K562 (cell line): ENCODE results near the gene LY6G6C. TPM values are rescaled to one million over a fixed set of nuclear protein-coding genes. Genes with fewer than 3 reads are reported as not detected.

Experiments used
- C11orf30 ChIP-seq: fragments of 450-650 bp; IDR thresholded peaks from 2 replicates; pipeline ENCODE4 v1.6.1; 2016; ENCODE audit warnings: low read depth, mild to moderate bottlenecking
- HDAC2 ChIP-seq: fragments of 450-650 bp; IDR thresholded peaks from 2 replicates; pipeline ENCODE4 v1.6.1; 2016; ENCODE audit warnings: mild to moderate bottlenecking
- KLF13 ChIP-seq: fragments of 450-650 bp; IDR thresholded peaks from 2 replicates; pipeline ENCODE4 v1.6.1; 2016; ENCODE audit warnings: missing genetic modification characterization, low read depth, mild to moderate bottlenecking, missing compliant biosample characterization, moderate library complexity, borderline replicate concordance
- L3MBTL2 ChIP-seq: fragments of 450-650 bp; IDR thresholded peaks from 2 replicates; pipeline ENCODE4 v1.6.1; 2016; ENCODE audit warnings: mild to moderate bottlenecking, moderate library complexity
- TCF7 ChIP-seq: sonication (generic); IDR thresholded peaks from 2 replicates; pipeline ENCODE4 v1.6.1; 2016; ENCODE audit warnings: antibody characterized with exemption, borderline replicate concordance
- TEAD2 ChIP-seq: fragments of 450-650 bp; IDR thresholded peaks from 2 replicates; pipeline ENCODE4 v1.6.1; 2016; ENCODE audit warnings: missing genetic modification characterization, control low read depth, missing compliant biosample characterization
- UBTF ChIP-seq, 2 experiments: IDR thresholded peaks; 2 replicates each; pipeline ENCODE4 v1.6.1; 2012; ENCODE audit warnings: improper control_type of control experiment in 2 of 2, low read depth in 2 of 2, low read length in 2 of 2, borderline replicate concordance in 1 of 2
- XRCC5 ChIP-seq: fragments of 200-400 bp; formaldehyde crosslinking; IDR thresholded peaks from 2 replicates; pipeline ENCODE4 v1.6.1; 2017; ENCODE audit warnings: low read depth, mild to moderate bottlenecking, low read length
- ZBED1 ChIP-seq: IDR thresholded peaks from 2 replicates; pipeline ENCODE4 v1.6.1; 2014
- ZNF592 ChIP-seq: fragments of 450-650 bp; IDR thresholded peaks from 2 replicates; pipeline ENCODE4 v1.6.1; 2017; ENCODE audit warnings: antibody characterized with exemption, mild to moderate bottlenecking
- ZNF644 ChIP-seq: fragments of 200-800 bp; sonication (Bioruptor generic); IDR thresholded peaks from 2 replicates; pipeline ENCODE4 v1.6.1; 2016; ENCODE audit warnings: low read depth, missing genetic modification characterization, missing compliant biosample characterization
- ZNF778 ChIP-seq: fragments of 450-650 bp; formaldehyde crosslinking; IDR thresholded peaks from 2 replicates; pipeline ENCODE4 v1.4.0; 2020; ENCODE audit warnings: mild to moderate bottlenecking, moderate library complexity
- polyA plus RNA-seq, 8 experiments: library from polyadenylated mRNA; depleted of rRNA in 4 of 8; stranded (reverse) in 5 of 8; unstranded in 3 of 8; fragments of >200 nt; fragmentation: Nextera tagmentation in 2 of 8; fragmentation: Illumina TruSeq in 1 of 8; extraction: Ambion mirVana in 2 of 8; extraction: Trizol in 1 of 8; gene quantifications; 2 replicates each; pipeline versions ENCODE4 v1.2.1 to v1.2.3, GENCODE V29; 2011 to 2014; ENCODE audit warnings: inconsistent platforms in 1 of 8, missing spikeins in 1 of 8
- total RNA-seq, 7 experiments: library from RNA; depleted of rRNA in 6 of 7; stranded (reverse); fragments of >200 nt in 6 of 7; fragmentation: Illumina TruSeq in 2 of 7; extraction: Trizol in 2 of 7; gene quantifications; 2 replicates each; pipeline versions ENCODE4 v1.2.1 to v1.2.3, GENCODE V29; 2011 to 2021; ENCODE audit warnings: low replicate concordance in 1 of 7
- TF ChIP-seq, protein P1 (sequence below): fragments of 450-650 bp; formaldehyde crosslinking; IDR thresholded peaks from 2 replicates; pipeline ENCODE4 v1.4.0; 2022; ENCODE audit warnings: missing genetic modification characterization
- TF ChIP-seq, protein P2 (sequence below): sonication (generic); formaldehyde crosslinking; IDR thresholded peaks from 2 replicates; pipeline ENCODE4 v1.8.0; 2022; ENCODE audit warnings: missing genetic modification reagents, mild to moderate bottlenecking, borderline replicate concordance
- TF ChIP-seq, protein P3 (sequence below): fragments of 250-450 bp; sonication (Bioruptor Pico); IDR thresholded peaks from 2 replicates; pipeline ENCODE4 v1.4.0; 2020; ENCODE audit warnings: borderline replicate concordance

Gene LY6G6C
- total and polyA plus RNA-seq, 9 of the 15 experiments (the other 6 are each of a cell fraction or from before 2014, with no cell fraction given) = 0.06 to 0.20 TPM; not detected in 7

- TF ChIP-seq, protein P1, sequence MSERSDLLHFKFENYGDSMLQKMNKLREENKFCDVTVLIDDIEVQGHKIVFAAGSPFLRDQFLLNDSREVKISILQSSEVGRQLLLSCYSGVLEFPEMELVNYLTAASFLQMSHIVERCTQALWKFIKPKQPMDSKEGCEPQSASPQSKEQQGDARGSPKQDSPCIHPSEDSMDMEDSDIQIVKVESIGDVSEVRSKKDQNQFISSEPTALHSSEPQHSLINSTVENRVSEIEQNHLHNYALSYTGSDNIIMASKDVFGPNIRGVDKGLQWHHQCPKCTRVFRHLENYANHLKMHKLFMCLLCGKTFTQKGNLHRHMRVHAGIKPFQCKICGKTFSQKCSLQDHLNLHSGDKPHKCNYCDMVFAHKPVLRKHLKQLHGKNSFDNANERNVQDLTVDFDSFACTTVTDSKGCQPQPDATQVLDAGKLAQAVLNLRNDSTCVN (CRISPR knock-in tag) = peak; percentile 35; the same call in 1 of the 2 replicates
- TF ChIP-seq UBTF (IDR thresholded peaks at IDR 0.05; ENCODE audit: borderline replicate concordance in 1 of 2, low read depth in 2 of 2, low read length in 2 of 2) (peak in 1 of 2 experiments; percentile 83; a peak in 3 of 4 replicates), ZBED1 (no peak), ZNF644 (tag) (no peak), ZNF778 (CRISPR knock-in tag) (no peak), HDAC2 (peak; percentile 30), TCF7 (no peak), XRCC5 (no peak; the same call in 1 of the 2 replicates), L3MBTL2 (no peak), KLF13 (tag) (peak; percentile 26; the same call in 1 of the 2 replicates), TEAD2 (tag) (no peak), ZNF592 (no peak), C11orf30 (no peak)
- TF ChIP-seq, protein P2, sequence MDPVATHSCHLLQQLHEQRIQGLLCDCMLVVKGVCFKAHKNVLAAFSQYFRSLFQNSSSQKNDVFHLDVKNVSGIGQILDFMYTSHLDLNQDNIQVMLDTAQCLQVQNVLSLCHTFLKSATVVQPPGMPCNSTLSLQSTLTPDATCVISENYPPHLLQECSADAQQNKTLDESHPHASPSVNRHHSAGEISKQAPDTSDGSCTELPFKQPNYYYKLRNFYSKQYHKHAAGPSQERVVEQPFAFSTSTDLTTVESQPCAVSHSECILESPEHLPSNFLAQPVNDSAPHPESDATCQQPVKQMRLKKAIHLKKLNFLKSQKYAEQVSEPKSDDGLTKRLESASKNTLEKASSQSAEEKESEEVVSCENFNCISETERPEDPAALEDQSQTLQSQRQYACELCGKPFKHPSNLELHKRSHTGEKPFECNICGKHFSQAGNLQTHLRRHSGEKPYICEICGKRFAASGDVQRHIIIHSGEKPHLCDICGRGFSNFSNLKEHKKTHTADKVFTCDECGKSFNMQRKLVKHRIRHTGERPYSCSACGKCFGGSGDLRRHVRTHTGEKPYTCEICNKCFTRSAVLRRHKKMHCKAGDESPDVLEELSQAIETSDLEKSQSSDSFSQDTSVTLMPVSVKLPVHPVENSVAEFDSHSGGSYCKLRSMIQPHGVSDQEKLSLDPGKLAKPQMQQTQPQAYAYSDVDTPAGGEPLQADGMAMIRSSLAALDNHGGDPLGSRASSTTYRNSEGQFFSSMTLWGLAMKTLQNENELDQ (CRISPR knock-in tag) = peak; percentile 39; the same call in 1 of the 2 replicates
- TF ChIP-seq, protein P3, sequence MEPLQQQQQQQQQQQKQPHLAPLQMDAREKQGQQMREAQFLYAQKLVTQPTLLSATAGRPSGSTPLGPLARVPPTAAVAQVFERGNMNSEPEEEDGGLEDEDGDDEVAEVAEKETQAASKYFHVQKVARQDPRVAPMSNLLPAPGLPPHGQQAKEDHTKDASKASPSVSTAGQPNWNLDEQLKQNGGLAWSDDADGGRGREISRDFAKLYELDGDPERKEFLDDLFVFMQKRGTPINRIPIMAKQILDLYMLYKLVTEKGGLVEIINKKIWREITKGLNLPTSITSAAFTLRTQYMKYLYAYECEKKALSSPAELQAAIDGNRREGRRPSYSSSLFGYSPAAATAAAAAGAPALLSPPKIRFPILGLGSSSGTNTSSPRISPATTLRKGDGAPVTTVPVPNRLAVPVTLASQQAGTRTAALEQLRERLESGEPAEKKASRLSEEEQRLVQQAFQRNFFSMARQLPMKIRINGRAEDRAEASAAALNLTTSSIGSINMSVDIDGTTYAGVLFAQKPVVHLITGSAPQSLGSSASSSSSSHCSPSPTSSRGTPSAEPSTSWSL (CRISPR knock-in tag) = no peak
Measured at GRCh38 chr6:31736021-31736767, 14.6 kb upstream of the LY6G6C start, which contains the start of gene CLIC1 (continued).
